HFFc6 (cell line): Measurements from ENCODE around the gene ANO10. TPM values are rescaled to one million over a fixed set of nuclear protein-coding genes. Genes with fewer than 3 reads are reported as not detected.

Experiments
- DNase-seq: peaks from one replicate; pipeline ENCODE4 v3.0.0-alpha.2; 2018
- H3K27ac Mint-ChIP-seq: 2 replicates; pipeline ENCODE4 v1.8.0; 2020; ENCODE audit warnings: mild to moderate bottlenecking, mixed read lengths
- H3K27me3 Mint-ChIP-seq: 2 replicates; pipeline ENCODE4 v1.8.0; 2021; ENCODE audit warnings: mild to moderate bottlenecking, moderate library complexity, mixed read lengths; ENCODE audit not compliant: insufficient read depth
- H3K36me3 Mint-ChIP-seq: 2 replicates; pipeline ENCODE4 v1.8.0; 2021; ENCODE audit warnings: low read depth, mixed read lengths
- H3K4me1 Mint-ChIP-seq: 2 replicates; pipeline ENCODE4 v1.8.0; 2020; ENCODE audit warnings: low read depth, mixed read lengths
- H3K4me3 Mint-ChIP-seq: 2 replicates; pipeline ENCODE4 v1.8.0; 2020; ENCODE audit warnings: mild to moderate bottlenecking, moderate library complexity, mixed read lengths
- H3K9me3 Mint-ChIP-seq: 2 replicates; pipeline ENCODE4 v1.8.0; 2020; ENCODE audit warnings: mild to moderate bottlenecking, mixed read lengths
- total RNA-seq, 6 experiments: library from RNA; stranded (reverse); fragmentation: NEBNext Ultra II Directional; extraction: Animal tissue kit (Norgen Biotek cat#: 25700); gene quantifications; 2 replicates in 1 of 6; 3 replicates in 5 of 6; pipeline ENCODE4 v1.2.3, GENCODE V29; 2021
- TF ChIP-seq, protein P1 (sequence below): fragments of 200-600 bp; sonication (generic); IDR thresholded peaks from 2 replicates; pipeline ENCODE4 v1.5.0; 2021; ENCODE audit warnings: antibody characterized with exemption, mild to moderate bottlenecking

The ANO10 gene
- total RNA-seq, 6 experiments from 2014 or later: 78.3 to 103 (median 90.8) TPM

DNA sequence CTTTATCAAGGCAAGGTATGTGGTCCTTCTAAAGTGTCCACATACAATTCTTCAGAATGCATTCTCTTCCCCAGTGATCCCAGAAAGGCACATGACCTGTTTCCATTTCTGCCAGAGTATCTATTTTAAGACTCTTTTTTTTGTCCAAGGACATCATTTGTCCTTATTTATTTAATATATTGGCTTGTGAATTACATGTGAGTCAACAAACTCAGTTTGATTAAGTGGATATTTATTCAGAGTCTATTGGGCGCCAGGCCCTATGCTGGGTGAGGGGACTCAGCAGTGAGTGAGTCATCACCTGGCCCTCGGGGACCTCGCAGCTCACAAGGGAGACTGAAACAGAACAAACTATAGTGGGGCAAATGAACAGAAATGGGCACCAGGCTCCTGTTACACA lies 198.7 kb downstream of the ANO10 start:
- Mint-ChIP-seq H3K27ac (no peak overlapping the region), H3K36me3 (peaks cover 25% of the 10 kb centered on the region), H3K4me3 (no peak overlapping the region), H3K27me3 (no peaks in the 10 kb centered on the region), H3K4me1 (peaks cover 31% of the 10 kb centered on the region), H3K9me3 (peaks cover 8% of the 10 kb centered on the region)
- DNase-seq: no peak
- TF ChIP-seq, protein P1, sequence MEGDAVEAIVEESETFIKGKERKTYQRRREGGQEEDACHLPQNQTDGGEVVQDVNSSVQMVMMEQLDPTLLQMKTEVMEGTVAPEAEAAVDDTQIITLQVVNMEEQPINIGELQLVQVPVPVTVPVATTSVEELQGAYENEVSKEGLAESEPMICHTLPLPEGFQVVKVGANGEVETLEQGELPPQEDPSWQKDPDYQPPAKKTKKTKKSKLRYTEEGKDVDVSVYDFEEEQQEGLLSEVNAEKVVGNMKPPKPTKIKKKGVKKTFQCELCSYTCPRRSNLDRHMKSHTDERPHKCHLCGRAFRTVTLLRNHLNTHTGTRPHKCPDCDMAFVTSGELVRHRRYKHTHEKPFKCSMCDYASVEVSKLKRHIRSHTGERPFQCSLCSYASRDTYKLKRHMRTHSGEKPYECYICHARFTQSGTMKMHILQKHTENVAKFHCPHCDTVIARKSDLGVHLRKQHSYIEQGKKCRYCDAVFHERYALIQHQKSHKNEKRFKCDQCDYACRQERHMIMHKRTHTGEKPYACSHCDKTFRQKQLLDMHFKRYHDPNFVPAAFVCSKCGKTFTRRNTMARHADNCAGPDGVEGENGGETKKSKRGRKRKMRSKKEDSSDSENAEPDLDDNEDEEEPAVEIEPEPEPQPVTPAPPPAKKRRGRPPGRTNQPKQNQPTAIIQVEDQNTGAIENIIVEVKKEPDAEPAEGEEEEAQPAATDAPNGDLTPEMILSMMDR: no peak

DNA sequence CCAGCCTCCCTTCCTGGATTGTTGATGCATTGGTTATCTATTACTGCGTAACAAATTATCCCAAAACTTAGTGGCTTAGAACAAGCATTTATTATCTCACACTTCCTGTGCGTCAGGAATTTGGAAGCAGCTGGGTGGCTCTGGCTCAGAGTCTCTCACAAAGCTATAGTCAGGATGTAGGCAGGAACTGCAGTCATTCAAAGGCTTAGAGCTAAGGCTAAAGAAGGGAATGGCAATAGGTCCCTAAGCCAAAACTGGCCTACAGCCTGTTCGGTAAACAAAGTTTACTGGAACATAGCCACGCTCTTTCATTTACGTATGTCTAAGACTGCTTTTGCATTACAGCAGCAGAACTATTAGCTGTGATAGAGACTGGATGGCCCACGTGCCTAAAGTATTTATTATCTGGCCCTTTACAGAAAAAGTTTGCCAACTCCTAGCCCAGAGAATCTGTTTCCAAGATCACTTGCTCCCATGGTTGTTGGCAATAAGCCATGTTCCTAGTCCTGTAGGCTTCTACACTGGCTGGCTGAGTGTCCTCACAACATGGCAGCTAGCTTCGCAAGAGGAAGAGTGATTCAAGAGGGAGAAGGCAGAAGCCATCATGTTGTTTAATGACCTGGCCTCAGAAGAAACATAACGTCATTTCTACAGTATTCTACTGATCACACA lies 203.1 kb downstream of the ANO10 start:
- no peak for DNase-seq
- TF ChIP-seq, protein P1: no peak
- Mint-ChIP-seq H3K27me3 (no peaks in the 10 kb centered on the region; the same call in 1 of the 2 replicates), H3K9me3 (no peaks in the 10 kb centered on the region), H3K36me3 (peaks cover 6% of the 10 kb centered on the region), H3K4me3 (no peak overlapping the region), H3K27ac (no peak overlapping the region), H3K4me1 (peaks cover 20% of the 10 kb centered on the region)

DNA sequence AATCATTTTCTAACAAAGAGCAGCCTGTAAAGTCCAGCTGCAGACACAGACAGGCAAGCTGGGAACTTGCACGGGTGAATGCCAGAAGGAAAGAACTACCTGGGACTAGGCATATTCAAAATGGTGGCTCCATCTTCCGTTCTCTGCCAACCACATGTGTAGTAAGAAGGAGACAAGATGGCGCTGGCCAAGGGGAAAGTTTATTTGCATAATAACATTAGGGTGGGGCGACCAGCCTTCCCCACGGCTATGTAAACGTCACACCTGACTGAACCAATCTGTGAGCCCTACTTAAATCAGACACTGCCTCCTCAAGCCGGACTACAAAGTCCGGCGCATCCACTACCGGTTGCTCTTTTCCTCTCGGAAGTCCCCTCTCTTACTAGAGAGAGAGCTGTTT lies 204.7 kb downstream of the ANO10 start:
- no peaks in the 10 kb centered on the region for H3K9me3 Mint-ChIP-seq
- H3K27ac Mint-ChIP-seq: no peak overlapping the region
- DNase-seq: no peak
- no peak overlapping the region for H3K4me3 Mint-ChIP-seq
- H3K4me1 Mint-ChIP-seq: peaks cover 10% of the 10 kb centered on the region; the same call in 1 of the 2 replicates
- peaks cover 6% of the 10 kb centered on the region for H3K36me3 Mint-ChIP-seq
- no peaks in the 10 kb centered on the region; the same call in 1 of the 2 replicates for H3K27me3 Mint-ChIP-seq
- TF ChIP-seq, protein P1: no peak

DNA sequence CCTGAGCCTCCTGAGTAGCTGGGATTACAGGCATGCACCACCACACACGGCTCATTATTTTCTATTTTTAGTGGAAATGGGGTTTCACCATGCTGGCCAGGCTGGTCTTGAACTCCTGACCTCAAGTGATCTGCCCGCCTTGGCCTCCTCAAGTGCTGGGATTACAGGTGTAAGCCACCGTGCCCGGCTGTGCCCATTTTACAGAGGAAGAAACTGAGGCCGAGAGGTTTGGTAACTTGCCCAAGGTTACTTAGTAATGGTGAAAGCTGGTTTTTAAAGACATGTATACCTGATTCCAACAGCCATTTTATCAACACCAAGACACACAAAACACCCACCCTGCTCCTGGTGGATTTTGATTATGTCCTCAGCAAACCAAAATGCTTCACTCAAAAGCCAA lies 206.7 kb downstream of the ANO10 start:
- Mint-ChIP-seq H3K27me3 (no peaks in the 10 kb centered on the region; the same call in 1 of the 2 replicates), H3K4me1 (peaks cover 19% of the 10 kb centered on the region), H3K4me3 (no peak overlapping the region), H3K9me3 (no peaks in the 10 kb centered on the region), H3K36me3 (peaks cover 6% of the 10 kb centered on the region), H3K27ac (no peak overlapping the region)
- TF ChIP-seq, protein P1: no peak
- no peak for DNase-seq

DNA sequence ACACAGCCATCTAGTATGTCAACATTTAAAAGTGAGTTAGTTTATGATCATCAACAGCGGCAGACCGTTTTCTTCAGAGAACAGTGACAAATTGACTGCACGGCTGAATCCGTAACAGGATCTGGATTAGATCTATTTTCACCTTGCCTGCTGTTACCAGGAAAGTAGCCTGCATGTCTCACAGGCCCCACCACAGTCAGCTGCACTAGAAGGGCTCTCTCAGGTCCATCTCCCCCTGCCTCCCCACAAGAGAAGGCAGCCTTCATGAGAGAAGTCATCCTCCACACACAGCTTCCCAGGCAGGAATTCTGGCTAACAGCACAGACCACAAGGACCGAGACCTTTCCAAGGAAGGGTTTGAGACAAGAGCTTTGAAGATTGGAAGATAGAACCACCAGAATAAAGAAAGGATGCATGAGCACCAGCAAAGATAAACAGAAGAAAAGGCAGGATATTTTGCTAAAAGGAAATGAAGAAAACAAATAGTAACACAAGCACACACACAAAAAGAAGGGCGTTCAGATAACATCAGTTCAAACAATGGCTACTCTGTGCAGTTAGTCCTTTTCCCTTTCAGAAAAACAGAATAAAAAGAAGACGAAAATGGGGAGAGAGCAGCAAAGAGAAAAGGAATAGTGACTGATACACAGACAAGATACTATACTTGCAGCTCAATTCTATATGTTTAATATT lies 208.0 kb downstream of the ANO10 start:
- no peak overlapping the region for H3K27ac Mint-ChIP-seq

More for the DNA sequence above, 208.0 kb downstream of the ANO10 start:
- Mint-ChIP-seq H3K4me3 (no peak overlapping the region), H3K4me1 (peaks cover 15% of the 10 kb centered on the region), H3K9me3 (no peaks in the 10 kb centered on the region), H3K27me3 (no peaks in the 10 kb centered on the region; the same call in 1 of the 2 replicates), H3K36me3 (peaks cover 1% of the 10 kb centered on the region)
- TF ChIP-seq, protein P1: no peak
- DNase-seq: no peak
